ENCODE results near the gene KLHL15. TPM values are rescaled to one million over a fixed set of nuclear protein-coding genes. Genes with fewer than 3 reads are reported as not detected.
A peak's percentile ranks its signal among the peaks of the same experiment; 100 is the strongest.

Gene KLHL15
- polyA plus RNA-seq, 3 donors, result 3.2 to 24.4 (median 3.9) TPM

- Mint-ChIP-seq H3K4me1 (peaks cover 16% of the 10 kb centered on the region), H3K27me3 (ENCODE audit: low read depth in 3 of 3) (peaks cover 0 to 56% (median 0%) of the 10 kb centered on the region in 3 donors)
- intact Hi-C loops (cut with micrococcal nuclease), result loop anchor here (2.0 to 10.0 kb wide), 3 partner anchors 29 to 121 kb away; partner anchors contain the start of genes CXorf58 (in 2 of the 2), APOO (in 1 of the 2) and EIF2S3 (in 1 of the 2)
Measured at GRCh38 chrX:24025741-24026403, 1.1 kb downstream of the KLHL15 start.

More at GRCh38 chrX:24025741-24026403, 1.1 kb downstream of the KLHL15 start:
- peak; percentile 50 to 83 (median 52) for DNase-seq
- Histone ChIP-seq H3K36me3 (replicated peaks in 1 of 2; ENCODE audit: control insufficient read depth in 1 of 2, insufficient read depth in 2 of 2, low read length in 2 of 2) (no peaks in the 10 kb centered on the region), H2AFZ (ENCODE audit: insufficient read depth, low read depth, low read length, poor library complexity, severe bottlenecking) (peak overlapping the region; percentile 69), H3K79me2 (ENCODE audit: insufficient read depth, low read length) (peaks cover 41% of the 10 kb centered on the region), H3K9ac (ENCODE audit: insufficient read depth, low read length, poor library complexity, severe bottlenecking) (peak overlapping the region; percentile 84), H3K4me2 (replicated peaks; ENCODE audit: extremely low read depth, low read length, poor library complexity, severe bottlenecking) (peak overlapping the region; percentile 73), H3K27me3 (ENCODE audit: control insufficient read depth in 2 of 2, insufficient read depth in 2 of 2, low read length in 2 of 2) (peaks cover 0 to 36% of the 10 kb centered on the region in 2 donors), H3K9me3 (replicated peaks in 1 of 2; ENCODE audit: control insufficient read depth in 1 of 2, insufficient read depth in 1 of 2, low read length in 2 of 2) (peaks cover 0 to 13% of the 10 kb centered on the region in 2 donors), H4K20me1 (ENCODE audit: insufficient read depth, low read length) (peaks cover 13% of the 10 kb centered on the region), H3K4me1 (ENCODE audit: control insufficient read depth in 1 of 2, insufficient read depth in 2 of 2, low read length in 2 of 2) (no peaks in the 10 kb centered on the region), H3K27ac (ENCODE audit: low read depth in 1 of 2, low read length in 2 of 2) (peak overlapping the region; percentile 90 to 92), H3K4me3 (replicated peaks in 1 of 3; ENCODE audit: low read depth in 2 of 3, low read length in 3 of 3) (peak overlapping the region; percentile 70 to 79 (median 70))
- TF ChIP-seq, protein P1, sequence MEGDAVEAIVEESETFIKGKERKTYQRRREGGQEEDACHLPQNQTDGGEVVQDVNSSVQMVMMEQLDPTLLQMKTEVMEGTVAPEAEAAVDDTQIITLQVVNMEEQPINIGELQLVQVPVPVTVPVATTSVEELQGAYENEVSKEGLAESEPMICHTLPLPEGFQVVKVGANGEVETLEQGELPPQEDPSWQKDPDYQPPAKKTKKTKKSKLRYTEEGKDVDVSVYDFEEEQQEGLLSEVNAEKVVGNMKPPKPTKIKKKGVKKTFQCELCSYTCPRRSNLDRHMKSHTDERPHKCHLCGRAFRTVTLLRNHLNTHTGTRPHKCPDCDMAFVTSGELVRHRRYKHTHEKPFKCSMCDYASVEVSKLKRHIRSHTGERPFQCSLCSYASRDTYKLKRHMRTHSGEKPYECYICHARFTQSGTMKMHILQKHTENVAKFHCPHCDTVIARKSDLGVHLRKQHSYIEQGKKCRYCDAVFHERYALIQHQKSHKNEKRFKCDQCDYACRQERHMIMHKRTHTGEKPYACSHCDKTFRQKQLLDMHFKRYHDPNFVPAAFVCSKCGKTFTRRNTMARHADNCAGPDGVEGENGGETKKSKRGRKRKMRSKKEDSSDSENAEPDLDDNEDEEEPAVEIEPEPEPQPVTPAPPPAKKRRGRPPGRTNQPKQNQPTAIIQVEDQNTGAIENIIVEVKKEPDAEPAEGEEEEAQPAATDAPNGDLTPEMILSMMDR (IDR thresholded peaks at IDR 0.05), result no peak
- Mint-ChIP-seq H3K9me3 (peaks cover 0 to 33% (median 3%) of the 10 kb centered on the region in 7 donors), H3K27ac (peak overlapping the region; percentile 92 to 97 (median 96)), H3K36me3 (peaks cover 0 to 5% of the 10 kb centered on the region in 2 donors), H3K4me3 (peak overlapping the region; percentile 80 to 88)
- WGBS (ENCODE audit: insufficient coverage), result under 1% methylated on average over 28 of the region's 46 CpGs
